Osteocyte (in vitro differentiated cells): ENCODE results near the gene LRFN4. TPM values are rescaled to one million over a fixed set of nuclear protein-coding genes. Genes with fewer than 3 reads are reported as not detected.

Experiments
- DNase-seq: peaks from one replicate; pipeline ENCODE4 v3.0.0; 2021; ENCODE audit warnings: mixed read lengths; ENCODE audit not compliant: unreplicated experiment; ENCODE audit errors: extremely low spot score
- H3K27ac Mint-ChIP-seq: one replicate; pipeline ENCODE4 v1.8.0; 2021; ENCODE audit warnings: mild to moderate bottlenecking, mixed read lengths; ENCODE audit not compliant: unreplicated experiment
- H3K27me3 Mint-ChIP-seq: one replicate; pipeline ENCODE4 v1.8.0; 2021; ENCODE audit warnings: mixed read lengths; ENCODE audit not compliant: unreplicated experiment
- H3K36me3 Mint-ChIP-seq: one replicate; pipeline ENCODE4 v1.8.0; 2021; ENCODE audit warnings: mixed read lengths; ENCODE audit not compliant: unreplicated experiment
- H3K4me1 Mint-ChIP-seq: one replicate; pipeline ENCODE4 v1.8.0; 2021; ENCODE audit warnings: mixed read lengths; ENCODE audit not compliant: unreplicated experiment
- H3K4me3 Mint-ChIP-seq: one replicate; pipeline ENCODE4 v1.8.0; 2021; ENCODE audit warnings: mild to moderate bottlenecking, moderate library complexity, mixed read lengths; ENCODE audit not compliant: unreplicated experiment
- H3K9me3 Mint-ChIP-seq: one replicate; pipeline ENCODE4 v1.8.0; 2021; ENCODE audit warnings: mixed read lengths; ENCODE audit not compliant: unreplicated experiment
- total RNA-seq: library from RNA; stranded (reverse); gene quantifications from 2 replicates; pipeline ENCODE4 v1.2.1, GENCODE V29; 2021
- TF ChIP-seq, protein P1 (sequence below): fragments of 200-600 bp; sonication (generic); IDR thresholded peaks from 2 replicates; pipeline ENCODE4 v1.5.0; 2021; ENCODE audit warnings: antibody characterized with exemption, mild to moderate bottlenecking, moderate library complexity

Gene LRFN4
- total RNA-seq, 1 donor from 2014 or later: 45.0 TPM

DNA sequence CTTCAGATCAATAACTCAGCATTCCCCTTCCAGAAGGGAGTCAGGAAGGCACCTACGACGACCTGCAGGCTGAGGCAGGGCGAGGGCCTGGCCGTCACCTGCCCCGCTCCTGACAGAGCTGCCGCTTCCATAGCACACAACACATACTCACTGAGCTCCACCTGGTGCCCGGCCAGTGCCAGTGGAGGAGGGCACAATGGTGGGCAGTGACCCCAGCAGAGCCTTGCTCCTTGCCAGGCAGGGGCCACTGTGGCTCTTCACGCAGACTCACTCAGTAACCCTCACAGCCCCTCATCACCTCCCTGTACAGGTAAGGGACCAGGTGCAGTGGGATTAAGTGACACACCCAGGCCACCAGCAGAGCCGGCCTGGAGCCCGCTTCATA is 24.6 kb downstream of the LRFN4 start:
- Mint-ChIP-seq H3K4me3 (no peak overlapping the region), H3K9me3 (no peaks in the 10 kb centered on the region), H3K27ac (no peak overlapping the region), H3K36me3 (no peaks in the 10 kb centered on the region), H3K4me1 (peaks cover 76% of the 10 kb centered on the region), H3K27me3 (no peaks in the 10 kb centered on the region)
- TF ChIP-seq, protein P1, sequence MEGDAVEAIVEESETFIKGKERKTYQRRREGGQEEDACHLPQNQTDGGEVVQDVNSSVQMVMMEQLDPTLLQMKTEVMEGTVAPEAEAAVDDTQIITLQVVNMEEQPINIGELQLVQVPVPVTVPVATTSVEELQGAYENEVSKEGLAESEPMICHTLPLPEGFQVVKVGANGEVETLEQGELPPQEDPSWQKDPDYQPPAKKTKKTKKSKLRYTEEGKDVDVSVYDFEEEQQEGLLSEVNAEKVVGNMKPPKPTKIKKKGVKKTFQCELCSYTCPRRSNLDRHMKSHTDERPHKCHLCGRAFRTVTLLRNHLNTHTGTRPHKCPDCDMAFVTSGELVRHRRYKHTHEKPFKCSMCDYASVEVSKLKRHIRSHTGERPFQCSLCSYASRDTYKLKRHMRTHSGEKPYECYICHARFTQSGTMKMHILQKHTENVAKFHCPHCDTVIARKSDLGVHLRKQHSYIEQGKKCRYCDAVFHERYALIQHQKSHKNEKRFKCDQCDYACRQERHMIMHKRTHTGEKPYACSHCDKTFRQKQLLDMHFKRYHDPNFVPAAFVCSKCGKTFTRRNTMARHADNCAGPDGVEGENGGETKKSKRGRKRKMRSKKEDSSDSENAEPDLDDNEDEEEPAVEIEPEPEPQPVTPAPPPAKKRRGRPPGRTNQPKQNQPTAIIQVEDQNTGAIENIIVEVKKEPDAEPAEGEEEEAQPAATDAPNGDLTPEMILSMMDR: no peak
- no peak for DNase-seq

- H3K27me3 Mint-ChIP-seq: no peaks in the 10 kb centered on the region
- no peak for DNase-seq
- no peak overlapping the region for H3K4me3 Mint-ChIP-seq
- no peaks in the 10 kb centered on the region for H3K9me3 Mint-ChIP-seq
- H3K27ac Mint-ChIP-seq: peak overlapping the region; percentile 78
- H3K4me1 Mint-ChIP-seq: peaks cover 80% of the 10 kb centered on the region
- no peaks in the 10 kb centered on the region for H3K36me3 Mint-ChIP-seq
- TF ChIP-seq, protein P1: no peak
These were observed 25.1 kb downstream of the LRFN4 start for GRCh38 chr11:66881927-66882452.

DNA sequence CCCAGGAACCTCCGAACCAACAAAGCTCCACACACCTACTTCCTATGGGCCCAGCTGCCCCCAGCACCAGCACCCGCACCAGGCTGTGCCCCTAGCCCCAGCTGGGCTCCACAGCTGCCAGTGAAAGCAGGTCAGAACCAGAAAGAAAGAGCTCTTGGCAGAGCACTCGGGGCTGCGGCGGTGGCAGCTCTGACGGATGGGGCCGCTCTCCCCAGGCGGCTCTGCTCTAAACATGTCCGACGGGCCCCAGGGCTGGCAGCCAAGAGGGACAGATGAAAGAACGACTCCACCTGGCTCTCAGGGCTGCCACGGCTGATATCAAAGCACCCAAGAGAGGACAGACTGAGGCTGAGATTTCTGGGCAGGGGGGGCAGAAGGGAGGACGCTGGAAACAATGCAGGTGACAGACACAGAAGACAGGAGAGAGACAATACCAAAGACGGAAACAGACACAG is 25.7 kb downstream of the LRFN4 start:
- H3K9me3 Mint-ChIP-seq: no peaks in the 10 kb centered on the region
- H3K4me3 Mint-ChIP-seq: no peak overlapping the region
- TF ChIP-seq, protein P1: no peak
- no peaks in the 10 kb centered on the region for H3K27me3 Mint-ChIP-seq
- H3K36me3 Mint-ChIP-seq: no peaks in the 10 kb centered on the region
- H3K27ac Mint-ChIP-seq: peak overlapping the region; percentile 78
- H3K4me1 Mint-ChIP-seq: peaks cover 84% of the 10 kb centered on the region
- no peak for DNase-seq

GRCh38 chr11:66883016-66883965 is 26.4 kb downstream of the LRFN4 start:
- H3K4me1 Mint-ChIP-seq: peaks cover 84% of the 10 kb centered on the region
- H3K4me3 Mint-ChIP-seq: no peak overlapping the region
- no peaks in the 10 kb centered on the region for H3K36me3 Mint-ChIP-seq
- TF ChIP-seq, protein P1: peak; percentile 68
- no peaks in the 10 kb centered on the region for H3K27me3 Mint-ChIP-seq
- no peaks in the 10 kb centered on the region for H3K9me3 Mint-ChIP-seq
- H3K27ac Mint-ChIP-seq: peak overlapping the region; percentile 78
- DNase-seq: no peak

- TF ChIP-seq, protein P1: no peak
- Mint-ChIP-seq H3K4me3 (no peak overlapping the region), H3K36me3 (no peaks in the 10 kb centered on the region), H3K27me3 (no peaks in the 10 kb centered on the region), H3K9me3 (no peaks in the 10 kb centered on the region), H3K4me1 (peaks cover 76% of the 10 kb centered on the region), H3K27ac (no peak overlapping the region)
- DNase-seq: no peak
These were observed 27.6 kb downstream of the LRFN4 start for GRCh38 chr11:66884443-66884842.
